ENCODE data around the gene LRCOL1.
A peak's percentile ranks its signal among the peaks of the same experiment; 100 is the strongest.

LRCOL1 gene

GRCh38 chr12:132617822-132618682 is 7.7 kb upstream of the LRCOL1 start:
- no peak for TF ChIP-seq CTCF (IDR thresholded peaks at IDR 0.05; ENCODE audit: insufficient read depth, low read depth, low read length, missing control alignments)
- DNase-seq (ENCODE audit: low read depth), result no peak
- H3K4me3 ChIP-seq (ENCODE audit: low read depth, low read length), result no peak overlapping the region

- DNase-seq (ENCODE audit: low read depth), result no peak
- H3K4me3 ChIP-seq (ENCODE audit: low read depth, low read length), result no peak overlapping the region
- no peak for TF ChIP-seq CTCF (IDR thresholded peaks at IDR 0.05; ENCODE audit: insufficient read depth, low read depth, low read length, missing control alignments)
Observed at GRCh38 chr12:132617135-132617701, 6.8 kb upstream of the LRCOL1 start.

GRCh38 chr12:132615579-132616038 is 5.2 kb upstream of the LRCOL1 start:
- H3K4me3 ChIP-seq (ENCODE audit: low read depth, low read length), result no peak overlapping the region
- no peak for DNase-seq (ENCODE audit: low read depth)
- no peak for TF ChIP-seq CTCF (IDR thresholded peaks at IDR 0.05; ENCODE audit: insufficient read depth, low read depth, low read length, missing control alignments)

- peak; percentile 84 for DNase-seq (ENCODE audit: low read depth)
- peak; percentile 80 for TF ChIP-seq CTCF (IDR thresholded peaks at IDR 0.05; ENCODE audit: insufficient read depth, low read depth, low read length, missing control alignments)
- no peak overlapping the region for H3K4me3 ChIP-seq (ENCODE audit: low read depth, low read length)
Observed at GRCh38 chr12:132614861-132615578, 4.6 kb upstream of the LRCOL1 start.

GRCh38 chr12:132614029-132614428 is 3.6 kb upstream of the LRCOL1 start:
- no peak overlapping the region for H3K4me3 ChIP-seq (ENCODE audit: low read depth, low read length)
- no peak for TF ChIP-seq CTCF (IDR thresholded peaks at IDR 0.05; ENCODE audit: insufficient read depth, low read depth, low read length, missing control alignments)
- DNase-seq (ENCODE audit: low read depth), result no peak

GRCh38 chr12:132611620-132612019 is 1.2 kb upstream of the LRCOL1 start:
- no peak for TF ChIP-seq CTCF (IDR thresholded peaks at IDR 0.05; ENCODE audit: insufficient read depth, low read depth, low read length, missing control alignments)
- no peak for DNase-seq (ENCODE audit: low read depth)
- no peak overlapping the region for H3K4me3 ChIP-seq (ENCODE audit: low read depth, low read length)

Data from GM12865 (cell line).